HG02840 (cell line): Measurements from ENCODE around the gene AUTS2.

ENCODE experiments used
- ATAC-seq: cut with Tn5 transposase; IDR thresholded peaks from one replicate; pipeline ENCODE4 v1.9.1; 2021; ENCODE audit warnings: mild to moderate bottlenecking, moderate library complexity, moderate number of reproducible peaks; ENCODE audit not compliant: unreplicated experiment, low FRiP score

AUTS2 gene

DNA sequence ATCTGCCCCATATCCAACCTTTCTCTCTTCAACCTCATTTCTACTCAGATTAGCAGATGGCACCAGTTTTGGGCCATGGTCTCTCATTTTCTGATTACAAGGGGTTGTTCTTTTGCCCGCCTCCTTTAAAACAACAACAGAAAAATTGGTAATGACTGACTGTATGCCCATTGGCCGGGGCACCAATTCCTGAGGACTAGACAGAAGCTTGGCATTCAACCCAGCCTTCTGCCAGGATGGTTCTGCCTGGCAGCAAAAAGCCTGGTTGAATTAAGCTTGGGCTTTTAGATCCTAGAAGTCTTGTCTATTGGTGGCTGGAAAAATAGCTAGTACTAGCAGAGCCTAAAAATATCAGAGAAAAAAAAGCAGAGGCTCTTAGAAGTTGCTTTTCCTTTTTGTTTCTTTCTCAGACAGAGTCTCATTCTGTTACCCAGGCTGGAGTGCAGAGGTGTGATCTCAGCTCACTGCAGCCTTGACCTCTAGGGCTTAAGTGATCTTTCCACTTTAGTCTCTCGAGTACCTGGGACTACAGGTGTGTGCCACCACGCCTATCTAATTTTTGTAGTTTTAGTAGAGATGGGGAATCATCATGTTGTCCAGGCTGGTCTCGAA, 402.6 kb downstream of the AUTS2 start:
- no peak for ATAC-seq

DNA sequence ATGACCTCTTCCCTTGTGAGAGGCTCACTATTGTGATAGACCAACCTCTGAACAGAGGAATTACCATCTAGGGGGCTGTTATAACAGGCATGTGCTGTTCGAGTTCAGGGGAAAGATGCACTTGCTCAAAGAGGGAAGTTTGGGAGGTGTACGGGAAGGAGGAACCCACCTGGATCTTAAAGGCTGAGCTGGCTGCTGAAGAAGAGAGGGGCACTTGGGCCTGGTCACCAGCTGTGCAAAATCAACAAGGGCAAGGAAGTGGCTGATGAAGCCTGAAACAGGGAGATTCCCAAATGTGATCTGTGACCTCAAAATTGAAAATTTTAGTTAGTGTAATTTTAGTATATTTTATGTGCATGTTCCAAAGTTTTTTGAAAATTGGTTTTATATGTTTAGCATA, 407.2 kb downstream of the AUTS2 start:
- no peak for ATAC-seq

DNA sequence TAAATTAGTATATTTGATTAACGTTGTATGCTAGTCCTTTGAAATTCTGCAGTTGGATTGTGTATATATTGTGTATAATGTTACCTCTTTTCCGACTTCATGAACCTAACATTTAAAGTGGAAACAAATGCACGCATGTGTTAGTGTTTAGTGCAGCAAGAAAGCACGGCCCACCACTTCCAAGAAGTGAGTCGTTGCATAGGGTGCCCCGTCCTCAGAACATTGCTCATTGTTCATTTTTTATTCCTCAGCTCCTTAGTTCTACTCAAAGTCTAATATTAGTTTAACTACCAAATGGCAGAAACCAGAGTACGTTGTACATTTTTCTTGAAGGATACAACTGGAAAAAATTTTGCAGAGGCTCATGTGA, 407.6 kb downstream of the AUTS2 start:
- ATAC-seq, result no peak

DNA sequence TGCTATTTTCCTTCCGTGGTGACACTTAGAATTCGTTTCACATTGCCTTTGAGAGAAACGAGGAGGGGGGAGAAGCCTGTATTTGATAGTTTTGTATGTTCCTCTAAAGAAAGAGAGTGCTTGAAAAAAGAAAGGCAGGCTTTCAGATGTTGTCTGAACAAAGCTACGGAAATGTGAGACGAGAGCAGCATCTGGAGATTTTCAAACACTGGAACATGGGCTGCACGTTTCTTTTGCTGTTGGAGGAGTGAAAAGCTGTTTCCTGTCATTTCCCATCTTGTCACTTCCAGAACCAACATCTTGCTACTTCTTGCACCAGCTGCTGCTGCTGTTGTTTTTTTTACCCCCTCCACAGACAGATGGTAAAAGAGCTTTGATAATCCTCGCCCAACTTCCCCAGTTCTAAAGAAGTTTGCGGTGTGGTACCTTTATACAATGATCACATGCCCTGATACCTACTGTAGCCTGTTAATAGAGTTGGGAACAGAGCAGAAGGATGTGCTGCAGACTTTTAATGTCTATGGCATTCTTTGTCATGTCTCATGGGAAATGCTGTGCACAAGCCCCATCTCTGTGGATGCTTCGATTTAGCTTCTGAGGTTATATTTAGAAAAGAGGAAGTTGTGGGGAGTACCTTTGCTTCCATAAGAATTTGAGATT, 408.1 kb downstream of the AUTS2 start:
- ATAC-seq, result no peak

DNA sequence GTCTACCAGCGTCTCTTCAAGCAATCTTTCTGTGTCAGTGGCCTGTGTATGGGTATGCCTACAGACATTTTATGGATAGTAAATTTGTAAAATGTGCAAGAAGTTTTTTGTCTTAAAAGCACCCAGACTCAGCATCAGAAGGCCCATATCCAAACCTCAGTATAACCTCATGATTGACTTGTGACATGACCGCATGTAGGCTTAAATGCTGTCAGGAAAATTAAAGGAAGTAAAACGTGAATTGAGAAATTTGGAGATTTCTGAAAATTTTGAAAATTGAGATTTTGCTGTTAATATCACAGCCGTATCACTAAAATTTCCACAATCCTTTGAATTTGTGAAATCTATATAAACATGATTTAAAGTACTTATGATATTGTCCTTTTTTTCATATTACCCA, 410.2 kb downstream of the AUTS2 start:
- no peak for ATAC-seq

DNA sequence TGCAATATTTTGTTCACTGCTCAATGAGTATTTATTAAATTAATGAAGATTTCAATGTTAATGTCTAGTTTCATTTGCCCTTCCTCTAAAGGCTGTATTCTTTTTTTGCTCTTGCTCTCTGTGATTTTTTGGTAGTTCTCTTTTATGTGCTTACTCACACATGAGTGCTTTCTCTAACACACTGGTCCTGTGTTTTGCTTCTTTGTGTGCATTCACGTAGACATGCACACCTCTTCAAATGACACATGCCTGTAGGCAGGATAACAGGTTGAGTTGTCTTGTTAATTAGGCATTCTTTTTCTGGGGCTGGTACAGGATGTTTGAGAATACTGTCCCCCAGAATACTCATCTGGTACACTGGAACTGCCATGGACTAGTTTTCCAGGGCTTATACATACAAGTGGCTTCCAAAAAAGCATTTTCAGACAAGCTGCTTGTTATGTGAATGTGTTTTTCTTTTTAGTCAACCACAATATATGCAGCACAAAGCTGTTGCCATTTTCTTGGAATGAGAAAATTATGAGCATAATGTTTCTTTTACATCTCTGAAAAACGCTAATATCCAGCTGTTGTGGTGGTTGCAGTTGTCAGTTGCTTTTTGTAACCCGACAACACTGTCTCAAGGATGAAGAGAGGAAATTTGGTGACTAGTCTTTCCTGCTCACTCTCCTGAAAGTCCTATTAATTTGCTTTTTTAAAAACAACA, 416.4 kb downstream of the AUTS2 start:
- no peak for ATAC-seq

DNA sequence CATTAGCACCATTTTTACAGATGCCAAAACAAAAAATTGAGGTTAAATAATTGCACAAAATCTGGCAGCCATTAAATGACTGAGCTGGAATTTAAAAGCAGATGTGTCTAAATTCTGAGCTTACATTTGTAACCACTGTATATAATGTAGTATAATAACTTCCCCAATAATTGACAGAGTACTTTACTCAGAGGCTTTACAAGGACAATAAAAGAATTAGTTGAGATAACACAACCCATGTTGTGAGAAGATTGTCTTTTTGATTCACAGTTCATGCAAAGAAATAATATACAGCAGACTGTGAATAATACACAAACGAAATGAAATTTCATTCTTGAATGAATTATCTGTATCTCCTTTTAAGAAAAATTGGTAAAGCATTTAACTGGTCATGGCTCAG, 417.1 kb downstream of the AUTS2 start:
- ATAC-seq, result no peak

DNA sequence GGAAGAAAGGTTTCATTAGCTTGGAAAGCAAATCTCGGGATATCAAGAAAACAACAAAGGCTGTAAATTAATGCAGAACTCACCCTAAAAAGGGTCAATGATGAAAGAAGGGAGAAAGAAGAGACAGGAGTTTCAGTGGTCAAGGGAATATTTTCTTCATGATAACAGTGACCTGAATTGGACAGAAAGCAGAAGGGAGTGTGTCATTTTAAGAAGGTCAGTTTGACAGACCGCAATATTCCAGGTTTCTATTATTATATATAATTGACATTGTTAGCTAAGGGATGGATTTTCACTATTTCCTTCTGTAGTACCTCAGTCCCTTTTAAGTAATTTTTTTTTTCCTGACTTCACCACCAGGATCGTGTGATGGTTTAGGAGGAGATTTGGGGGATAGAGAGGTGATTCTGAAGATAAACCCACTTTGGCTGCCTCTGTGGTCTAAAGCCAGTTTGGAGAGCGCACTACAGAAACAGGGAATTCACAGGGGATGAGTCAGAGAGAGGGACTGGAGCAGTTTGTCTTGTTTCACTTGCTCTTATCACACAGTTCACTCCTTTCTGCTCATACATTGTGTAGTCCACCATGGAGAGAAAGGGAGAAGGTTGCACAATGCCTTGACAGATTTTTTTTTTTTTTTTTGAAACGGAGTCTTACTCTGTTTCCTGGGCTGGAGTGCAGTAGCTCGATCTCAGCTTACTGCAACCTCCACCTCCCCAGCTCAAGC, 417.9 kb downstream of the AUTS2 start:
- no peak for ATAC-seq

DNA sequence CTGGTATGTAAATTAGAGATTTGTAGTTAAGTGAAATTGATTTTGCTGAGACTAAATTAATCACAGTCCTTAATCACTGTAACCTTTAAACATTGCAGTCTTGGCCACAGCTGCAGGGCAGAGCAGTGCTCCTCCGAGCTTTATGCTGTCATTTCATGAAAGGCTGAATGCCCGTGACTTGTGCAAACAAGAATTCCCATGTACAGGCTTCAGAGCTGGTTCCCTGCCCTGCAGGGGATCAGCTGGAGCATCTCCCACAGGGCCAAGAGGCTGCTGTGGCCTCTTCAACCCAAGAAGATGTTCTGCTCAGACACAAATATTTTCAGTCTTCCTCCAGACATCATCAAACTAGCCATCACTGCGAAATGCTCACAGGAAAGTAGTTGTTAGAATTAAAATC, 419.1 kb downstream of the AUTS2 start:
- ATAC-seq, result no peak

DNA sequence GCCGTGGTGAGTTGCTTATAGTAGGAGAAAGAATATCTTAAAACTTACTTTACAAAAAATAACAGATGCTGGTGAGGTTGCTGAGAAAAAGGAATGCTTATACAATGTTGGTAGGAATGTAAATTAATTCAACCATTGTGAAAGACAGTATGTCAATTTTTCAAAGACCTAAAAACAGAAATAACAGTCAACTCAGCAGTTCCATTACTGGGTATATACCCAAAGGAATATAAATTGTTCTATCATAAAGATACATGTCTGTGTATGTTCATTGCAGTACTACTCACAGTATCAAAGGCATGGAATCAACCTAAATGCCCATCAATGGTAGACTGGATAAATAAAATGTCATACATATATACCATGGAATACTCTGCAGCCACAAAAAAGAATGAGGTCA, 420.4 kb downstream of the AUTS2 start:
- ATAC-seq, result no peak

DNA sequence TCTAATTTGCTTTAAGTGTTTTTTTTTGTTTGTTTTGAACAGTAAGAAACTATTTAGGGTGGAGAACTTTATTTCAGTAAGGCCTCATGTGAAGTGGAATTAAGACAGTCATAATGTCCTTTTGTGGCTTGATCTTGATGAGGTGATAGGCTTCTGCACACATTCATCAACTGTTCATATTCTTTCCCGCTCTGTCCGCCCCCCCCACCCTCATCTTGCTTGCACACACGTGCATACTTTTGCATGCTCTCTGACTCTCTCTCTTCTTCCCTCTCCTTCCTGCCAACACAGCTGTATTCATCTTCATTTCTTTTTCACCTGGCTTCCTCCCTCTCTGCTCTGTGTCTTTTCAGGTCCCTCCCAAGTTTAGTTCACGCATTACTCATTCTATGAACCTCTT, 429.6 kb downstream of the AUTS2 start:
- ATAC-seq, result no peak

DNA sequence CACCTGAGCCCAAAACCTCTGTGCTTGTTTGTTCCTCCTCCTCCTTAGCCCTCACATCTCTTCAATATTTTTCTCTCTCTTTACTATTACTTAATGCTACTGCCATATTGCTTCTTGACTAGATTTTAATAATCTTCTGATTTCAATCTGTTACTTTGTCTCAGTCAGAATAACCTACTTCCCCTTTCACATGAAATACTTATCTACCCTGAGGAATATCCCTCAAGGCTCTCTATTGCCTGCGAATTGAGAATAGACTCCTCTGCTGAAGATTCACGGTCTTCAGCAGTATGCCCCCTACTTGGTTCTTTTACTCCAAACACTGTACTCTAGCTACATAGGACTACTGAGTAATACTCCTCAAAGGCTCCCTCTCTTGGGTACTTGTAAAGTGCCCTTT, 430.3 kb downstream of the AUTS2 start:
- ATAC-seq, result no peak

DNA sequence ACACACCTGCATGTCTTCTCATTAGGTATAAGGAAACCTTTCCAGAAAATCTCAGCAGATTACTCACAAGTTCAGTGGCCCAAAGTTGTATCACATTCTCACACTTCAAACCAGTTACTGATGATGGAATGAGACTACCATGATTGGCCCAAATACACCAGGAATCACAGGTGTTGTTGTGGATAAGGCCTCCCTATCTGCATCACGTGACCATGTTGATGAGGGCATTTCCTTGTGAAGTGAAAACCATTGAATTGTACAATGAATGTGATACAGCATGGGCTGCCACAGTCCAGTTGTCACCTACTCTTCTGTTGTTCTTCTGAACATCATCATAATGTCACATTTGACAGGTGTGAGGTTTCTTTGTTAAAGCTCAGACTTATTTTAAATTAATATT, 431.7 kb downstream of the AUTS2 start:
- ATAC-seq, result no peak

DNA sequence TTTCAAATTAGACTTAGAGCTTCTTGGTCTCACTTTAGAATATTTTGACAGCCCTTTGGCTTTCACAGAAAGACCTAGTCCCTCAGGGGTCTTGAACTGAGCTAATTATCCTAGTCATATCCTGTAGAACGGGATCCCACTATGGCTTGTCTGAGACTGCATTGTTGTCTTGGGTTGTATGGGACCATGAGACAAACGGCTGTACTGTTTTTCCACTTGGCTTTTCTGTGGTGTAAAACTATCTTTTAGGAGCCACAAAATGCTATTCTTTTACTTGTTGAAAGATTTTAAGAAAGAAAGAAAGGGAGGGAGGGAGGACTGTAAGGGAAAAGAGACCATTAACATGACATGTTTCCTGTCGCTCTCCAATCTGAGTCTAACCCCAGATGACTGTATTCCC, 432.5 kb downstream of the AUTS2 start:
- ATAC-seq, result no peak

DNA sequence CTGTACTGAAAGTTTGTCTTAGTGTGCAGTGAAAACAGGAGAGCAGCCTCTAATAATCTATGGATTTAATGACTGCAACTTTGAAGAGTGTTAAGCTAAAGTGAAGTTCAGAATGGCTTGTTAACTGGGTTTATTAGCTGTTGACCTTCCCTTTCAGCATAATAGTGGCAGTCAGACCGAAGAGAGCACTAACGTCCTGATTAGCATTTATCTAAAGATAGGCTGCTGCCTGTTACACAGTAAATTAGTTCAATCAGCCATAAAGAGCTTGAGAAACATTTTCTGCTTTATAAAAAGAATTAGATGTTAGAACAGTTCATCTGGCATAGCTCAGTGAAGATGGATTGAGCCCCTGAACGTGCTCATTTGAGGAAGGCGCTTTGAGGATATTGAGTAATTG, 433.0 kb downstream of the AUTS2 start:
- no peak for ATAC-seq

DNA sequence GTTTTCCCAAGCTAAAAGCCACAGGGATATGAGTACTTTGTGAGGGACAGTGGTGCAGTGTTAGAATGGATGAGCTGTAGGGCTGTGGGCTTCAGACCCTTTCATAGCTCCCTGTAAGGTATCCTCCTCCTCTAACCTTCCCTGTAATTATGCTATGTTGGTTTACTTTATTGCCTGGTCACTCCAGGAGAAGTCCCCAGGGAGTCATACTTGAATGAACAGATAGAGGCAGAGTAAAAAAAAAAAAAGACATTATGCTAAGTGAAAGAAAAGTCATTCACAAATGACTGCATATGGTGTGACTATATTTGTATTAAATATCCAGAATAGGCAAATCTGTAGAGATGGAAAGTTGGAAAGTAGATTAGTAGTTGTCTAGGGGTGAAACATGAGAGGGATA, 434.4 kb downstream of the AUTS2 start:
- ATAC-seq, result no peak

DNA sequence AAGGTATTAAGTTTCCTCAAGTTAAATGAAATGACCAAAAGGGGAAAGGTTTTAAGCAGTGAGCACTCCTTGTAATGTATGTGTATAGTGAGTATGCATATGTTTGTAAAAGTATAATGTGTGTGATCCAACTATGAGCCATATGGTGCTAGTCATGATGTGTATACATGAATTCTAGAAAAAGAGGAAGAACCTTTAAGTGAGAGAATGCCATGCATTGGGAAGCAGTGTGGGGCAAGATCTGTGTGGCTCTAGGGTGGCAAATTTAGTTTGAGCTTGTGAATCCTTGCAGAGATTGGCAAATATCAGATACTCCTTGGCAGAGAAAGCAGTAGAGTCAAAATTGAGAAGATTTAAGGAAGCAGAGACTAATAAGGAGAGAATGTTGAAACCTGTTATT, 435.0 kb downstream of the AUTS2 start:
- ATAC-seq, result no peak

DNA sequence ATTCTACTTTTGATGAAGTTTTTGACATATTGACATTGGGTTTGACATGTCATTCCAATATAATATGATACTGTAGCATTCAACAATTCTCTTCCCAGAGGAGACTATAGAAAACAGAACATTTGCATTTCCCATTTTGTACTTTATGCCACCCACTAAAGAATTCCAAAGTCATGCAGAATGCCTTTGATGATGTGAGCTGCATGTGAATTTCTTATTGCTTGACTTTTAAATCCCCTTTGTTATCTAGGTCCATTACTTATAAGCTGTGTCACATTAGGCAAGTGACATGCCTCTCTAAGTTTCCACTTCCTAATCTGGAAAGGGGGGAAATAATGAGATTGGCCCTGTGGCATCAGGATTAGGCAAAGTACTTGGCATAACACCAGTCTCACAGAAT, 436.7 kb downstream of the AUTS2 start:
- ATAC-seq, result no peak

DNA sequence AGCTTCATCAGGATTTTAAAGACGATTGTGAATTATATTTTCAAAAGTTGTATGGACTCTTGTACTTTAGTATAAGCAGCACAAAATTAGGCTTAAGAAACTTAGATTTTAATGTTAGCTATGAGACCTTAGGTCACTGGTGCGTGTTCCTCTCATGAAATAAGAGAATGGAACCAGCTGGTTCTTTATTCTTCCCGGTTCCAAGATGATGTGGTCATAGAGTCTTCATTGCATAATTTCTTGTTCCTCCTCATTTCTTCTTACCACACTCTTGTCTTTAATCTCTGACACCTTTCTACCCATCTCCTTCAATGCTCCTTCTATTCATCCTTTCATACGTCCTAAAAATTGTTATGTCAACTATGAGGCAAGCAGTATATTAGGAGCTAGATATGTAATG, 437.2 kb downstream of the AUTS2 start:
- no peak for ATAC-seq

DNA sequence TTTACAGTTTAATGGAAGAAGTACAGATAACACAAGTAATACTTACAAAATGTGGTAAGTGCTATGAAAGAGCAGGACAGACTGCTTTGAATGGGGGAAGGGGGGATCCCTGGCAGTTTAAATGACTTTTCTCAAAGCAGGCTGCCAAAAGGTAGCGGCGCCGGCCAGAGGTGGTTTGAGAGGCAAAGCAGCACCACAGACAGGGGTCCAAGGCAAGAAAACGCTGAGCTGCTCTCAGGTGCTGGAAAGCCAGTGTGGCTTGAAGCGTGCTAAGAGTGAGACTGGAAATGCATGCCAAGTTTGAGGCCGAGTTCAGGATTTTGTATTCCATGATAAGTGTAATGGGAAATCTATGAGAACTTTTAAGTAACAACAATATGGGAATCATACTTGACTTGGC, 437.7 kb downstream of the AUTS2 start:
- no peak for ATAC-seq

DNA sequence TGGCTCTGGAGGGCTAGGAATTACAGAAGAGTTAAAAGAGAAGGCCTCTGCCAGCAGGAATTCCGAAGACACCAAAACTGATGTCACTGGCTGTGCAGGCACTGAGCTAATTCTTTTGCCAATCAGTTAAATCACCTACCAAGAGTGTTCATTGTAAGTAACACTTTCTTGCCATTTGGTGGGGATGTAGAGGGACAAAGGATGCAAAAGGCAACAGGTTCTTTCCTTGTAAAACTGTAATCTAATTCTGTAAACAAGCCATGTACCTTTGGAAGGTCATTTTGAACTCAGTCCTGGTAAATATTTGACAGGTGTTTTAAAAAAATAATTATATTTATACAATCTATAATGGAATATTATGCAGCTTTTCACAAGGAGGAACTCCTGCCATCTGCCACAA, 438.4 kb downstream of the AUTS2 start:
- ATAC-seq, result no peak
